ENCODE measurements around the gene USP48. TPM values are rescaled to one million over a fixed set of nuclear protein-coding genes. Genes with fewer than 3 reads are reported as not detected.
A peak's percentile ranks its signal among the peaks of the same experiment; 100 is the strongest.

Gene USP48
- total and polyA plus RNA-seq, 2 of the 13 experiments (the other 11 are each of a cell fraction or from before 2014, with no cell fraction given), result 30.4 to 30.7 TPM

- TF ChIP-seq MBNL3 (CRISPR knock-in tag; conservative IDR thresholded peaks at IDR 0.05) (no peak), ZNF484 (CRISPR knock-in tag; IDR thresholded peaks at IDR 0.05; ENCODE audit: borderline replicate concordance, low read depth) (no peak), THAP11 (CRISPR knock-in tag; IDR thresholded peaks at IDR 0.05) (no peak), NFKB2 (CRISPR knock-in tag; IDR thresholded peaks at IDR 0.05; ENCODE audit: borderline replicate concordance) (peak; percentile 15; the same call in 1 of the 2 replicates), KLF16 (CRISPR knock-in tag; IDR thresholded peaks at IDR 0.05) (0 out of 4 replicates have a peak, but pooled peaks of 1 of the 2 experiments have one; percentile 5), ZEB1 (IDR thresholded peaks at IDR 0.05; ENCODE audit: insufficient replicate concordance, low read depth) (peak; percentile 31), AKAP8 (CRISPR knock-in tag; IDR thresholded peaks at IDR 0.05) (0 out of 2 replicates have a peak, but pooled peaks have one; percentile 11), RBM39 (IDR thresholded peaks at IDR 0.05; ENCODE audit: low read depth, low read length, poor library complexity, severe bottlenecking) (peak; percentile 10), UBTF (CRISPR knock-in tag; IDR thresholded peaks at IDR 0.05) (0 out of 2 replicates have a peak, but pooled peaks have one; percentile 6), ZSCAN9 (CRISPR knock-in tag; IDR thresholded peaks at IDR 0.05; ENCODE audit: borderline replicate concordance) (no peak), DRAP1 (CRISPR knock-in tag; IDR thresholded peaks at IDR 0.05) (0 out of 2 replicates have a peak, but pooled peaks have one; percentile 13), RAD21 (CRISPR knock-in tag; IDR thresholded peaks at IDR 0.05) (no peak), IRF9 (CRISPR knock-in tag; IDR thresholded peaks at IDR 0.05; ENCODE audit: borderline replicate concordance) (peak; percentile 8; the same call in 1 of the 2 replicates)
- TF ChIP-seq, protein P1, sequence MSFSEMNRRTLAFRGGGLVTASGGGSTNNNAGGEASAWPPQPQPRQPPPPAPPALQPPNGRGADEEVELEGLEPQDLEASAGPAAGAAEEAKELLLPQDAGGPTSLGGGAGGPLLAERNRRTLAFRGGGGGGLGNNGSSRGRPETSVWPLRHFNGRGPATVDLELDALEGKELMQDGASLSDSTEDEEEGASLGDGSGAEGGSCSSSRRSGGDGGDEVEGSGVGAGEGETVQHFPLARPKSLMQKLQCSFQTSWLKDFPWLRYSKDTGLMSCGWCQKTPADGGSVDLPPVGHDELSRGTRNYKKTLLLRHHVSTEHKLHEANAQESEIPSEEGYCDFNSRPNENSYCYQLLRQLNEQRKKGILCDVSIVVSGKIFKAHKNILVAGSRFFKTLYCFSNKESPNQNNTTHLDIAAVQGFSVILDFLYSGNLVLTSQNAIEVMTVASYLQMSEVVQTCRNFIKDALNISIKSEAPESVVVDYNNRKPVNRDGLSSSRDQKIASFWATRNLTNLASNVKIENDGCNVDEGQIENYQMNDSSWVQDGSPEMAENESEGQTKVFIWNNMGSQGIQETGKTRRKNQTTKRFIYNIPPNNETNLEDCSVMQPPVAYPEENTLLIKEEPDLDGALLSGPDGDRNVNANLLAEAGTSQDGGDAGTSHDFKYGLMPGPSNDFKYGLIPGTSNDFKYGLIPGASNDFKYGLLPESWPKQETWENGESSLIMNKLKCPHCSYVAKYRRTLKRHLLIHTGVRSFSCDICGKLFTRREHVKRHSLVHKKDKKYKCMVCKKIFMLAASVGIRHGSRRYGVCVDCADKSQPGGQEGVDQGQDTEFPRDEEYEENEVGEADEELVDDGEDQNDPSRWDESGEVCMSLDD (CRISPR knock-in tag; IDR thresholded peaks at IDR 0.05; ENCODE audit: borderline replicate concordance), result no peak
- TF ChIP-seq, protein P2, sequence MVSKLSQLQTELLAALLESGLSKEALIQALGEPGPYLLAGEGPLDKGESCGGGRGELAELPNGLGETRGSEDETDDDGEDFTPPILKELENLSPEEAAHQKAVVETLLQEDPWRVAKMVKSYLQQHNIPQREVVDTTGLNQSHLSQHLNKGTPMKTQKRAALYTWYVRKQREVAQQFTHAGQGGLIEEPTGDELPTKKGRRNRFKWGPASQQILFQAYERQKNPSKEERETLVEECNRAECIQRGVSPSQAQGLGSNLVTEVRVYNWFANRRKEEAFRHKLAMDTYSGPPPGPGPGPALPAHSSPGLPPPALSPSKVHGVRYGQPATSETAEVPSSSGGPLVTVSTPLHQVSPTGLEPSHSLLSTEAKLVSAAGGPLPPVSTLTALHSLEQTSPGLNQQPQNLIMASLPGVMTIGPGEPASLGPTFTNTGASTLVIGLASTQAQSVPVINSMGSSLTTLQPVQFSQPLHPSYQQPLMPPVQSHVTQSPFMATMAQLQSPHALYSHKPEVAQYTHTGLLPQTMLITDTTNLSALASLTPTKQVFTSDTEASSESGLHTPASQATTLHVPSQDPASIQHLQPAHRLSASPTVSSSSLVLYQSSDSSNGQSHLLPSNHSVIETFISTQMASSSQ (IDR thresholded peaks at IDR 0.05; ENCODE audit: low read depth), result peak; percentile 51; the same call in 1 of the 2 replicates
- TF ChIP-seq, protein P2 (CRISPR knock-in tag; IDR thresholded peaks at IDR 0.05; ENCODE audit: borderline replicate concordance), result no peak; the same call in 1 of the 2 replicates
Measured at GRCh38 chr1:21667348-21668231, 115.4 kb downstream of the USP48 start (continued).
